Effector memory CD4-positive, alpha-beta T cell (primary cell): ENCODE results near the gene DDX11.
"Not testable (repeated sequence)": the region's sequence is repeated elsewhere in the genome, so short reads cannot be mapped to it uniquely, and the experiment has no call there.

Experiments
- DNase-seq, 3 donors: peaks; one replicate each; pipeline ENCODE4 v3.0.0-alpha.2; 2020
- H3K27ac ChIP-seq: 2 replicates; pipeline ENCODE4 v1.7.0; 2013; ENCODE audit warnings: mild to moderate bottlenecking, low read length, moderate library complexity; ENCODE audit not compliant: insufficient read depth, poor library complexity, severe bottlenecking
- H3K27me3 ChIP-seq: replicated peaks from 2 replicates; pipeline ENCODE4 v1.7.0; 2013; ENCODE audit warnings: mild to moderate bottlenecking, low read length; ENCODE audit not compliant: insufficient read depth, control insufficient read depth, poor library complexity, severe bottlenecking
- H3K36me3 ChIP-seq: 2 replicates; pipeline ENCODE4 v1.7.0; 2013; ENCODE audit warnings: mild to moderate bottlenecking, low read length, moderate library complexity; ENCODE audit not compliant: control insufficient read depth, insufficient read depth
- H3K4me1 ChIP-seq: 2 replicates; pipeline ENCODE4 v1.7.0; 2013; ENCODE audit warnings: low read length, mild to moderate bottlenecking; ENCODE audit not compliant: control insufficient read depth, insufficient read depth, poor library complexity, severe bottlenecking
- H3K4me3 ChIP-seq: 2 replicates; pipeline ENCODE4 v1.7.0; 2013; ENCODE audit warnings: low read length, low read depth, mild to moderate bottlenecking; ENCODE audit not compliant: insufficient read depth, poor library complexity, severe bottlenecking
- H3K9me3 ChIP-seq: 2 replicates; pipeline ENCODE4 v1.7.0; 2013; ENCODE audit warnings: mild to moderate bottlenecking, low read length, moderate library complexity; ENCODE audit not compliant: control insufficient read depth

DDX11 gene

DNA sequence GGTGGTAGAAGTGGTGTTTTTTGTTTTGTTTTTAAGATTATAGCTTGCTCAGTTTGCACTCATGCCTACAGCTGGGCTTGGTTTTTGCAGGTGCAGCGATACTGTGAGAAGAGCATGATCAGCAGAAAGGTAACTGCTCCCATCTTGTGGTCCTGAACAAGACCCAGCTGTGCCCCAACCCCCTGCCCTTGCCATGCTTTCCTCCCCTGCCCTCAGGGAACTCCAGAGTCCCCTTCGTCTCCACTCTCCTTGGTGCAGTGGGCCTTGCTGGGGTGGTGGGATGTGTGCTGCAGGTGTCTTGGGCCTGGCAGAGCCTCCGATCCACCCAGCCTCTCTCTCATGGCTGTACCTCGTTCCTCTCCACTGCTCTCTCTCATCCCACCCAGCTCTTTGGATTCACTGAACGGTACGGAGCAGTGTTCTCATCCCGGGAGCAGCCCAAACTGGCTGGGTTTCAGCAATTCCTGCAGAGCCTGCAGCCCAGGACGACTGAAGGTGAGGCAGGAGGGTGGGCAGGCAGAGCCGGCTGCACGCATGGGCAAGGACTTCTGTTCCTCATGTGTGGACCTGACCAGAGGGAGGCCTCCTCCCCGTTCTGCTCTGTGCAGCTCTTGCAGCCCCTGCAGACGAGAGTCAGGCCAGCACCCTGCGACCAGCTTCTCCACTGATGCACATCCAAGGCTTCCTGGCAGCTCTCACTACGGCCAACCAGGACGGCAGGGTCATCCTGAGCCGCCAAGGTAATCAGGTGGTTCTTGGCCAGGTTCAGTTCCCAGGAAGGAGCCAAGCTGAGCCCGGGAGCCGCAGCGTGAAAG, 22.8 kb downstream of the DDX11 start:
- not testable (repeated sequence) for H3K4me3 ChIP-seq, H3K9me3 ChIP-seq, H3K27me3 ChIP-seq, DNase-seq, H3K27ac ChIP-seq, H3K36me3 ChIP-seq, H3K4me1 ChIP-seq

- not testable (repeated sequence) for H3K4me1 ChIP-seq, H3K4me3 ChIP-seq, H3K9me3 ChIP-seq, DNase-seq, H3K27ac ChIP-seq, H3K36me3 ChIP-seq, H3K27me3 ChIP-seq
Measured at GRCh38 chr12:31097819-31098218, 24.2 kb downstream of the DDX11 start.

- H3K9me3 ChIP-seq, H3K4me3 ChIP-seq, H3K36me3 ChIP-seq, H3K27me3 ChIP-seq, H3K27ac ChIP-seq, DNase-seq, H3K4me1 ChIP-seq: not testable (repeated sequence)
Measured at GRCh38 chr12:31098363-31098762, 24.7 kb downstream of the DDX11 start.

- not testable (repeated sequence) for H3K36me3 ChIP-seq, H3K4me1 ChIP-seq, H3K9me3 ChIP-seq, H3K4me3 ChIP-seq, H3K27me3 ChIP-seq, H3K27ac ChIP-seq, DNase-seq
Measured at GRCh38 chr12:31098771-31099170, 25.1 kb downstream of the DDX11 start.

DNA sequence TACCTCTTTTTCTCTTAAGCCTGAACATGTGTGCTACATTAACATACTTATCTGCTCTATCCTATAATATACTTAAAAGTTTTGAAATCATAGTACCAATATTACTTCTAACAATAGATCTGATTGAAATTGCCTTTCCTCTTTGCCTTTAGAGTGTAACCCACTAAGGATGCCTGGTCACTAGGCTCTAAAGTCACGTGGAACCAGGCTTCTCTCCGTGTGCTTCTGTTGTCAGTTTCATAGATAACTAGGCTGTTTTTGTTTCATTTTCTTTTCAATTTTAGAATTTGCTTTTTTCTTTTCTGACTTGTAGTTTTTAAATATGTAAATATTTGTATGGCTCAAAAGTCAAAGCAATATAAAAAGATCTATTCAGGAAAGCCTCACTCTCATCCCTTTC, 25.8 kb downstream of the DDX11 start:
- H3K36me3 ChIP-seq, H3K4me1 ChIP-seq, H3K4me3 ChIP-seq, DNase-seq, H3K9me3 ChIP-seq, H3K27me3 ChIP-seq, H3K27ac ChIP-seq: not testable (repeated sequence)

- not testable (repeated sequence) for H3K36me3 ChIP-seq, H3K27me3 ChIP-seq, DNase-seq, H3K9me3 ChIP-seq, H3K4me3 ChIP-seq, H3K27ac ChIP-seq, H3K4me1 ChIP-seq
Measured at GRCh38 chr12:31100503-31101208, 27.0 kb downstream of the DDX11 start.

GRCh38 chr12:31102125-31102524, 28.5 kb downstream of the DDX11 start:
- H3K27ac ChIP-seq, H3K36me3 ChIP-seq, H3K27me3 ChIP-seq, DNase-seq, H3K4me1 ChIP-seq, H3K4me3 ChIP-seq, H3K9me3 ChIP-seq: not testable (repeated sequence)

GRCh38 chr12:31102596-31102995, 28.9 kb downstream of the DDX11 start:
- not testable (repeated sequence) for H3K9me3 ChIP-seq, H3K4me3 ChIP-seq, DNase-seq, H3K27me3 ChIP-seq, H3K27ac ChIP-seq, H3K4me1 ChIP-seq, H3K36me3 ChIP-seq

GRCh38 chr12:31103561-31103975, 29.9 kb downstream of the DDX11 start:
- not testable (repeated sequence) for DNase-seq, H3K9me3 ChIP-seq, H3K4me3 ChIP-seq, H3K27me3 ChIP-seq, H3K4me1 ChIP-seq, H3K27ac ChIP-seq, H3K36me3 ChIP-seq

- not testable (repeated sequence) for H3K9me3 ChIP-seq, H3K27ac ChIP-seq, H3K4me3 ChIP-seq, H3K27me3 ChIP-seq, DNase-seq, H3K4me1 ChIP-seq, H3K36me3 ChIP-seq
Measured at GRCh38 chr12:31104220-31104619, 30.6 kb downstream of the DDX11 start.
